Ramos (cell line): ENCODE measurements around the gene AHNAK2.
"Not testable (repeated sequence)": the region's sequence is repeated elsewhere in the genome, so short reads cannot be mapped to it uniquely, and the experiment has no call there.

ENCODE experiments used
- in situ Hi-C: fragments of 300-500 bp; cut with MboI; formaldehyde crosslinking; loops from one replicate; pipeline ENCODE4 v1.14.3; 2022; ENCODE audit warnings: low sequenced_read_pairs; ENCODE audit not compliant: unreplicated experiment

The AHNAK2 gene

GRCh38 chr14:104957146-104958113, 20.7 kb downstream of the AHNAK2 start:
- in situ Hi-C loops = no loop called here

- in situ Hi-C loops = no loop called here
Measured at GRCh38 chr14:104956290-104956890, 21.8 kb downstream of the AHNAK2 start.

- in situ Hi-C loops = no loop called here
Measured at GRCh38 chr14:104955396-104955770, 22.8 kb downstream of the AHNAK2 start.

- in situ Hi-C loops = no loop called here
Measured at GRCh38 chr14:104954746-104955395, 23.3 kb downstream of the AHNAK2 start.

GRCh38 chr14:104953896-104954656, 24.1 kb downstream of the AHNAK2 start:
- in situ Hi-C loops = no loop called here

- in situ Hi-C loops = no loop called here
Measured at GRCh38 chr14:104953097-104953496, 25.1 kb downstream of the AHNAK2 start.

GRCh38 chr14:104951863-104952657, 26.1 kb downstream of the AHNAK2 start:
- in situ Hi-C loops = not testable (repeated sequence)

GRCh38 chr14:104950701-104951100, 27.5 kb downstream of the AHNAK2 start:
- in situ Hi-C loops = not testable (repeated sequence)

GRCh38 chr14:104950021-104950420, 28.2 kb downstream of the AHNAK2 start:
- in situ Hi-C loops = no loop called here

GRCh38 chr14:104949406-104949955, 28.7 kb downstream of the AHNAK2 start:
- in situ Hi-C loops = not testable (repeated sequence)

GRCh38 chr14:104948736-104949031, 29.5 kb downstream of the AHNAK2 start:
- in situ Hi-C loops = no loop called here

GRCh38 chr14:104947881-104948735, 30.1 kb downstream of the AHNAK2 start:
- in situ Hi-C loops = not testable (repeated sequence)

- in situ Hi-C loops = not testable (repeated sequence)
Measured at GRCh38 chr14:104947201-104947600, 31.0 kb downstream of the AHNAK2 start.

- in situ Hi-C loops = not testable (repeated sequence)
Measured at GRCh38 chr14:104945986-104946965, 31.9 kb downstream of the AHNAK2 start.

GRCh38 chr14:104945266-104945665, 32.9 kb downstream of the AHNAK2 start:
- in situ Hi-C loops = not testable (repeated sequence)

- in situ Hi-C loops = not testable (repeated sequence)
Measured at GRCh38 chr14:104944436-104945205, 33.6 kb downstream of the AHNAK2 start.

GRCh38 chr14:104944016-104944308, 34.2 kb downstream of the AHNAK2 start:
- in situ Hi-C loops = not testable (repeated sequence)
